Measurements from ENCODE around the gene LRBA. TPM values are rescaled to one million over a fixed set of nuclear protein-coding genes. Genes with fewer than 3 reads are reported as not detected.

Gene LRBA
- total RNA-seq, 1 experiment from 2014 or later, result 55.3 TPM

DNA sequence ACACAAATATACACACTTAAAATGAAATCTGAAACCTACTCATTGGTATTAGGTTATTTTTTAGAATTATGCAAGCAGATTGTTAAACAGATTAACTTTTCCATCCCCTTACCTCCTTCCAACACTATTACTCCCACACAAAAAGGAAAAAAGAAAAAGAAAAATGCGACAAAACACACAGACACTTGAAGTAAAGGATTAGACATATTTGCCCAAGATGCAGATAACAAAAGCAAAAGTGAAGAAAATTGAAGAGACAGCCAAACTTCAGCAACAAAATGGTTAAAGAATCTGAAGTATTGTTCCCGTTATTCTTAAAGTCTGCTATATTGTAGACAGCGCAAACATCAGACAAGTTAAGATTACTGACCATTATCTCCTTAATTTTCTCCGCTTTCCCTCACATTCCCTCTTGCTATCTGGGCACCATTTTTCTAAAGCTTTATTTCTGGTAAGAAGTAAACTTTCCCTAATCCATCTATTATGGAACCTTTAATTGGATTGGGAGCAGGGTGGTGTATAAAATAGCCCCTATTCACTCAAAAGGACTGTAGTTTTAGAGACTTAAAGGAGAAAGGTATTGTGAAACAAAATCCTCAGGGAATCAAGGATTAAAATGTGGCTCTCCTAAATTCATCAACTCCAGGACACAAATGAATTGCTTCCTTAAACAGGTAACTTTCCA lies 467.8 kb downstream of the LRBA start:
- no peak for TF ChIP-seq CTCF (conservative IDR thresholded peaks at IDR 0.05)
- Histone ChIP-seq H3K56ac (ENCODE audit: insufficient read length, low read depth, low read length) (no peak overlapping the region), H2BK20ac (ENCODE audit: low read depth, low read length, poor library complexity, severe bottlenecking) (no peak overlapping the region), H3K18ac (ENCODE audit: insufficient read length, low read depth, low read length) (no peak overlapping the region), H3K4ac (ENCODE audit: low read depth, low read length) (no peak overlapping the region), H3K27me3 (ENCODE audit: insufficient read depth, low read length) (no peaks in the 10 kb centered on the region), H4K20me1 (ENCODE audit: control insufficient read depth, insufficient read depth, insufficient read length) (no peaks in the 10 kb centered on the region), H3K79me1 (ENCODE audit: insufficient read depth, low read depth, low read length, poor library complexity, severe bottlenecking) (no peaks in the 10 kb centered on the region), H3K23ac (ENCODE audit: insufficient read length, low read depth, low read length) (no peak overlapping the region), H4K91ac (ENCODE audit: insufficient read length, low read depth, low read length) (no peak overlapping the region), H3K9me3 (ENCODE audit: control insufficient read depth, low read depth, low read length) (no peaks in the 10 kb centered on the region), H2AFZ (ENCODE audit: low read length) (no peak overlapping the region), H4K5ac (ENCODE audit: insufficient read length, low read depth, low read length) (no peak overlapping the region), H3K23me2 (ENCODE audit: insufficient read length, low read depth, low read length, poor library complexity, severe bottlenecking) (no peaks in the 10 kb centered on the region), H3K14ac (ENCODE audit: insufficient read depth, low read length) (no peak overlapping the region), H2BK120ac (ENCODE audit: low read depth, low read length, poor library complexity, severe bottlenecking) (no peak overlapping the region), H3K79me2 (ENCODE audit: insufficient read depth, low read length) (no peaks in the 10 kb centered on the region), H2BK15ac (ENCODE audit: low read depth, low read length) (no peak overlapping the region), H3K4me1 (ENCODE audit: insufficient read depth, low read length) (no peaks in the 10 kb centered on the region), H2AK5ac (ENCODE audit: insufficient read length, low read length) (no peak overlapping the region), H3K27ac (ENCODE audit: insufficient read length, low read depth, low read length) (no peak overlapping the region), H2BK5ac (ENCODE audit: insufficient read length, low read length) (no peak overlapping the region), H4K8ac (replicated peaks; ENCODE audit: insufficient read length, low read depth, low read length) (no peak overlapping the region), H3K4me2 (ENCODE audit: insufficient read depth, insufficient read length, low read length) (no peak overlapping the region), H2BK12ac (ENCODE audit: insufficient read length, low read depth, low read length) (no peak overlapping the region), H3K9ac (ENCODE audit: extremely low read depth, insufficient read length, low read length) (no peak overlapping the region), H3T11ph (ENCODE audit: low read length) (no peak overlapping the region)
- Mint-ChIP-seq H3K4me3 (no peak overlapping the region; a peak in 1 of 5 replicates), H3K4me1 (peaks cover 17 to 20% of the 10 kb centered on the region in 2 experiments), H3K9me3 (no peaks in the 10 kb centered on the region), H3K27ac (peak overlapping the region in 2 of 3 experiments; percentile 22 to 67; a peak in 3 of 7 replicates), H3K27me3 (ENCODE audit: low read depth) (no peaks in the 10 kb centered on the region), H3K36me3 (ENCODE audit: insufficient read depth in 1 of 3, low read depth in 3 of 3) (peaks cover 0 to 2% (median 0%) of the 10 kb centered on the region in 3 experiments; a peak in 1 of 7 replicates)
- DNase-seq, result no peak
- WGBS (ENCODE audit: extremely low coverage, insufficient read length, low lambda C conversion rate), result no CpG with 5 or more reads among the region's 4 CpGs
